ENCODE data around the gene FAM174C.

The FAM174C gene

DNA sequence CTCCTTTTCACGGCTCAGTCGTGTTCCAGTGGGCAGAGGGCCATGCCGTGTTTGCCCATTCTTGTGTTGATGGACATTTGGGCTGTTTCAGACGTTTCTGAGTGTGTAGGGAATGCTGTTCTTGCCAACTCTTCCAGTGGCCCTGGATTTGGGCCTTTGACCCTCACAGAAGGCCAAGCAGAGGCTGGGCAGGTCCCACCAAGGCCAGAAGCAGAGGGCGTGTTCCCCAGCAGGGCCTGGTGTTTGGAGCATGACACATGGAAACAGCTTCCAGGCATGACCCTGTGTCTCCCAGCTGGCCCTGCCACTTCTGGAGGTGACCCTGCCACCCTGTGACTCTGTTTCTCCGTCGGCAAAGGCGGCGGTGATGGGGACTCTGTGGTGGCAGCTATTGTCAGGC lies 46.2 kb downstream of the FAM174C start:
- DNase-seq (ENCODE audit: low spot score): no peak

DNA sequence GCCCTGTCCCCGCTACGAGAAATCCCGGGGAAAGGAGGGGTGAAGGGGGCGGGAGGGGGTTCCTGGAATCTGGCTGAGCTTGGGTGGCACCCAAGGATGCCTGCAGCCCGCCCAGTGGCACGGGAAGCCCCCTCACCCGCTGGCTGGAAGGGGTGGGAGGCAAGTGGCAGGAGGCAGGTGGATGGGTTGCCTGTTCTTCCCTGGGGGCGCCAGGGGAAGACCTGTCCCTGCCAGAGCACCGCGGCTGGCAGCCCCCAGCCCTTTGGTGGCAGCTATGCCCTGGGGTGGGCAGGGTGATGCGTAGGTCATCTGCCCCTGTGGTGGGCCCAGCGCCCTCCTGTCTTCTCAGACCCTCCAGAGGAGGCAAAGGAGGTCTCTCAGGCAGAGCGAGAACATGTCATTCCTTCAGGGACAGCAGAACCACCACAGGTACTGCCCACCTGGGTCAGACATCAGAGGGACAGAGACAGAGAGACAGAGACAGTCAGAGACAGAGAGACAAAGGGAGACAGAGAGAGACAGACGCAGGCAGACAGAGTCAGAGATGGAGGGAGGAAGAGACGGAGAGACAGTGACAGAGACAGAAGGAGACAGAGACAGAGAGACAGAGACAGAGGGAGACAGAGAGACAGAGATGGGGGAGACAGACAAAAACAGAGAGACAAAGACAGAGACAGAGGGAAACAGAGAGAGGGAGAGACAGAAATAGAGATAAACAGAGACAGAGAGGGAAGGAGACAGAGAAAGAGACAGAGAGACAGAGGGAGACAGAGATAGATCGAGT lies 47.1 kb downstream of the FAM174C start:
- no peak for DNase-seq (ENCODE audit: low spot score)

DNA sequence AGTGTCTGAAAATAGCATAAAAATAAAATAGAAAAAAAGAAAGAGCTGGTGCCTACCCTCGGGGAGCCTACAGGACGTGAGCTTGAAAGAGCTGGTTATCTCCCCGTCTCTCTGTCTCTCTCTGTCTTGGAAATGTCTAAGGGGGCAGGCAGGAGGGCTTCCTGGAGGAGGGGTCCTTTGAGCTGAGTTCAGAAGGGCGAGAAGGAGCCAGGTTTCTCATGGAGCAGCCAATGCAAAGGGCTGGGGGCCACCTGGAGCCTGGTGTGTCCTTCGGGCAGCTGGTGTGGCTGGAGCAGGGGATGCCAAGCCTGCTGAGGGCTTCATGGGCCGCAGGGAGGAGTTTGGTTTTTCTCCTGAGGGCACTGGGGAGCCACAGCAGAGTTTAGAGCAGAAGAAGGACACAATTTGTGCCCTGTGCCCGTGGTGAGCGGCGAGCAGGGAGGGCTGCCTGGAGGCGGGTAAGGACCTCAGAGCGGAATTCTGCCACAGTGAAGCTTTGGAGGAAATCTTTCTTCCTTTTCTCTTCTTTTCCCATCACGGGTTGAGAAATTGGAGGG lies 49.0 kb downstream of the FAM174C start:
- DNase-seq (ENCODE audit: low spot score): no peak

DNA sequence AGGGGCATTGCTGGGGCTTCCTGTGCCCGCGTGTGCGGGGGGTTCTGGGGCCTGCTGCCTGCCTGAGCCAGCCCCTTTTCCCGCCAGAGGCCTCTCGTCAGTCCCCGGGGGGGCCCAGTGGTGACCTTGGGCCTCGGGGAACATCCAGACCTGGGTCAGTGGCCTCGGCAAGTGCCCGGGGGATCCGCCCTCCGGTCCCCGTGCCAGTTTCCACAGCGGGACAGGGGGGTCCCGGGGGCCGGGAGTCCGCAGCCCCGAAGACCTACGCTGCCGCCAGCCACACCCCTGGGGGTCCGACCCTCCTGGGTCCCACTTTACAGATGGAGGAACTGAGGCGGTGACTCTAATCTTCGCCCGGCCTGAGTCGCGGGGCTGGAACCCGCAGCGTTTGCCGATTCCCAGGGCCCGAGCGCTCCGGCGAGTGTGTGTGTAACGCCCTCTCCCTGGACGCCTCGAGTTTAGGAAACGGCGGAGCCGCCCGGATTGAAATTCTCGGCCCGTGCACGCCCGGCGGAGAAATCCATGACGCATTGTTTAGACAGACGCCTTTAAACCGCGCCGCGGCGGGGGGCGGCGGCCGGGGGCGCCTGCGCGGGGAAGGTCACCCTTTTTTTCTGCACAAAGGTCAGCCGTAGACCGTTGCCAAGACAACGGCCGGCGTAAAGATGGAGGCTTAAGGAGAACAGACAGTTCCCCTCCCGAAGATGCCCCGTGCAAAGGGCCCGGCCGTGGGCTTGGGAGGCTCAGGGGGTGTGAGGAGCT lies 49.7 kb downstream of the FAM174C start:
- DNase-seq (ENCODE audit: low spot score): no peak

DNA sequence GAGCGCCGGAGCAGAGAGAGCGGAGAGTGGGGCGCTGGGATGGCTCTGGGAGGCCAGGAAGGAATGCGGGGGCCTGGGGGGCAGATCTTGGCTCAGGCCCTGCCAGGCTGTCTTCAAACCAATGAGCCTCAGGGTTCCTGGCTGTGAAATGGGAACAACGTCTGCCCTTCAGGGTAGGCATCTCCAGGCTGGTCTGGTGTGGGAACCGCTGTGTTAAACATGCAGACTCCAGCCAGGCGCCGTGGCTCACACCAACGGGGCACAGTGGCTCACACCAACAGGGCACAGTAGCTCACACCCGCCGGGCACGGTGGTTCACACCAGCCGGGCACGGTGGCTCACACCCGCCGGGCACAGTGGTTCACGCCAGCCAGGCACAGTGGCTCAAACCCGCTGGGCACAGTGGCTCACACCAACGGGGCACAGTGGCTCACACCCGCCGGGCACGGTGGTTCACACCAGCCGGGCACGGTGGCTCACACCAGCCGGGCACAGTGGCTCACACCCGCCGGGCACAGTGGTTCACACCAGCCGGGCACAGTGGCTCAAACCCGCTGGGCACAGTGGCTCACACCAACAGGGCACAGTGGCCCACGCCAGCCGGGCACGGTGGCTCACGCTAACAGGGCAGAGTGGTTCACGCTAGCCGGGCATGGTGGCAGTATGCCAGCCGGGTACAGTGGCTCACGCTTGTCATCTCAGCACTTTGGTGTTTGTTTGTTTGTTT lies 50.4 kb downstream of the FAM174C start:
- no peak for DNase-seq (ENCODE audit: low spot score)

DNA sequence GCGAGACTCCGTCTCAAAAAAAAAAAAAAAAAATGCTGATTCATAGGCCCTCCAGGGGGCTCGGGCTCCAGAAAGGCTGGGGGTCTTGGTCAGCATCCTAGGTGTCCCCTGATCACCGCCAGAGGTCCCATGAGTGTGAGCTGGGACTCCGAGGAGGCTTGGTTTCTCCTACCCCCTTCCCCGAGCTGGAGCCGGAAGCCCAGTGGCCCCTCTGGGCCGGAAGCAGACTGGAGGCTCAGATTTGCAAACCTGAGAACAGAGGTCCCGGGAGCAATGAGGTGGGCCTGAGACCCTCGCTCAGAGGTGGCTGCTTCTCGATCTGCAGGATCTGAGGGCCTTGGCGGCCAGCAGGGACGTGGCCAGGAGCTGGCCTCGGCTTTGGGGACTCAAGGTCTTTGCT lies 51.8 kb downstream of the FAM174C start:
- DNase-seq (ENCODE audit: low spot score): no peak
